ENCODE data around the gene RBP3.

RBP3 gene

GRCh38 chr10:47326927-47327330, 21.2 kb upstream of the RBP3 start:
- H3K4me1 ChIP-seq (ENCODE audit: control insufficient read depth, insufficient read depth, low read length) = no peaks in the 10 kb centered on the region
- no peaks in the 10 kb centered on the region for H3K27me3 ChIP-seq (ENCODE audit: control insufficient read depth, insufficient read depth, low read length)
- H3K4me3 ChIP-seq (ENCODE audit: low read length) = no peak overlapping the region
- no CpG with 5 or more reads among the region's 11 CpGs for WGBS (ENCODE audit: insufficient coverage, insufficient read length)
- H3K27ac ChIP-seq (ENCODE audit: low read length) = no peak overlapping the region
- H3K9me3 ChIP-seq (ENCODE audit: control insufficient read depth, insufficient read depth, low read length) = no peaks in the 10 kb centered on the region
- DNase-seq (ENCODE audit: low read depth, low spot score) = no peak
- no peaks in the 10 kb centered on the region for H3K36me3 ChIP-seq (ENCODE audit: control insufficient read depth, insufficient read depth, low read length)

GRCh38 chr10:47329855-47330254, 18.3 kb upstream of the RBP3 start:
- Histone ChIP-seq H3K27me3 (ENCODE audit: control insufficient read depth, insufficient read depth, low read length) (no peaks in the 10 kb centered on the region), H3K4me1 (ENCODE audit: control insufficient read depth, insufficient read depth, low read length) (no peaks in the 10 kb centered on the region), H3K4me3 (ENCODE audit: low read length) (no peak overlapping the region), H3K9me3 (ENCODE audit: control insufficient read depth, insufficient read depth, low read length) (no peaks in the 10 kb centered on the region), H3K27ac (ENCODE audit: low read length) (no peak overlapping the region), H3K36me3 (ENCODE audit: control insufficient read depth, insufficient read depth, low read length) (no peaks in the 10 kb centered on the region)
- no CpG with 5 or more reads among the region's 4 CpGs for WGBS (ENCODE audit: insufficient coverage, insufficient read length)
- no peak for DNase-seq (ENCODE audit: low read depth, low spot score)

- no peak for DNase-seq (ENCODE audit: low read depth, low spot score)
- no peaks in the 10 kb centered on the region for H3K9me3 ChIP-seq (ENCODE audit: control insufficient read depth, insufficient read depth, low read length)
- H3K27ac ChIP-seq (ENCODE audit: low read length) = no peak overlapping the region
- no peaks in the 10 kb centered on the region for H3K36me3 ChIP-seq (ENCODE audit: control insufficient read depth, insufficient read depth, low read length)
- H3K4me3 ChIP-seq (ENCODE audit: low read length) = no peak overlapping the region
- WGBS (ENCODE audit: insufficient coverage, insufficient read length) = no CpG with 5 or more reads among the region's 3 CpGs
- H3K4me1 ChIP-seq (ENCODE audit: control insufficient read depth, insufficient read depth, low read length) = no peaks in the 10 kb centered on the region
- H3K27me3 ChIP-seq (ENCODE audit: control insufficient read depth, insufficient read depth, low read length) = no peaks in the 10 kb centered on the region
Observed at GRCh38 chr10:47330366-47330765, 17.8 kb upstream of the RBP3 start.

GRCh38 chr10:47330804-47331203, 17.4 kb upstream of the RBP3 start:
- no peak for DNase-seq (ENCODE audit: low read depth, low spot score)
- Histone ChIP-seq H3K36me3 (ENCODE audit: control insufficient read depth, insufficient read depth, low read length) (no peaks in the 10 kb centered on the region), H3K4me1 (ENCODE audit: control insufficient read depth, insufficient read depth, low read length) (no peaks in the 10 kb centered on the region), H3K27me3 (ENCODE audit: control insufficient read depth, insufficient read depth, low read length) (no peaks in the 10 kb centered on the region), H3K9me3 (ENCODE audit: control insufficient read depth, insufficient read depth, low read length) (no peaks in the 10 kb centered on the region), H3K27ac (ENCODE audit: low read length) (no peak overlapping the region), H3K4me3 (ENCODE audit: low read length) (no peak overlapping the region)
- no CpG with 5 or more reads among the region's 3 CpGs for WGBS (ENCODE audit: insufficient coverage, insufficient read length)

GRCh38 chr10:47331491-47331890, 16.7 kb upstream of the RBP3 start:
- Histone ChIP-seq H3K4me1 (ENCODE audit: control insufficient read depth, insufficient read depth, low read length) (no peaks in the 10 kb centered on the region), H3K9me3 (ENCODE audit: control insufficient read depth, insufficient read depth, low read length) (no peaks in the 10 kb centered on the region), H3K27me3 (ENCODE audit: control insufficient read depth, insufficient read depth, low read length) (no peaks in the 10 kb centered on the region), H3K27ac (ENCODE audit: low read length) (no peak overlapping the region), H3K4me3 (ENCODE audit: low read length) (no peak overlapping the region), H3K36me3 (ENCODE audit: control insufficient read depth, insufficient read depth, low read length) (no peaks in the 10 kb centered on the region)
- DNase-seq (ENCODE audit: low read depth, low spot score) = no peak
- no CpG with 5 or more reads among the region's 9 CpGs for WGBS (ENCODE audit: insufficient coverage, insufficient read length)

GRCh38 chr10:47331954-47332353, 16.2 kb upstream of the RBP3 start:
- no peak for DNase-seq (ENCODE audit: low read depth, low spot score)
- H3K9me3 ChIP-seq (ENCODE audit: control insufficient read depth, insufficient read depth, low read length) = no peaks in the 10 kb centered on the region
- no peaks in the 10 kb centered on the region for H3K4me1 ChIP-seq (ENCODE audit: control insufficient read depth, insufficient read depth, low read length)
- H3K36me3 ChIP-seq (ENCODE audit: control insufficient read depth, insufficient read depth, low read length) = no peaks in the 10 kb centered on the region
- H3K27ac ChIP-seq (ENCODE audit: low read length) = no peak overlapping the region
- no peak overlapping the region for H3K4me3 ChIP-seq (ENCODE audit: low read length)
- no CpG with 5 or more reads among the region's 7 CpGs for WGBS (ENCODE audit: insufficient coverage, insufficient read length)
- no peaks in the 10 kb centered on the region for H3K27me3 ChIP-seq (ENCODE audit: control insufficient read depth, insufficient read depth, low read length)

- Histone ChIP-seq H3K27ac (ENCODE audit: low read length) (no peak overlapping the region), H3K36me3 (ENCODE audit: control insufficient read depth, insufficient read depth, low read length) (no peaks in the 10 kb centered on the region), H3K4me1 (ENCODE audit: control insufficient read depth, insufficient read depth, low read length) (no peaks in the 10 kb centered on the region), H3K27me3 (ENCODE audit: control insufficient read depth, insufficient read depth, low read length) (no peaks in the 10 kb centered on the region), H3K4me3 (ENCODE audit: low read length) (no peak overlapping the region), H3K9me3 (ENCODE audit: control insufficient read depth, insufficient read depth, low read length) (no peaks in the 10 kb centered on the region)
- no peak for DNase-seq (ENCODE audit: low read depth, low spot score)
- WGBS (ENCODE audit: insufficient coverage, insufficient read length) = no CpG with 5 or more reads among the region's 3 CpGs
Observed at GRCh38 chr10:47332371-47332770, 15.8 kb upstream of the RBP3 start.

GRCh38 chr10:47332946-47333345, 15.2 kb upstream of the RBP3 start:
- WGBS (ENCODE audit: insufficient coverage, insufficient read length) = no CpG with 5 or more reads among the region's 3 CpGs
- no peak overlapping the region for H3K4me3 ChIP-seq (ENCODE audit: low read length)
- no peaks in the 10 kb centered on the region for H3K9me3 ChIP-seq (ENCODE audit: control insufficient read depth, insufficient read depth, low read length)
- no peaks in the 10 kb centered on the region for H3K4me1 ChIP-seq (ENCODE audit: control insufficient read depth, insufficient read depth, low read length)
- H3K27ac ChIP-seq (ENCODE audit: low read length) = no peak overlapping the region
- DNase-seq (ENCODE audit: low read depth, low spot score) = no peak
- H3K27me3 ChIP-seq (ENCODE audit: control insufficient read depth, insufficient read depth, low read length) = no peaks in the 10 kb centered on the region
- no peaks in the 10 kb centered on the region for H3K36me3 ChIP-seq (ENCODE audit: control insufficient read depth, insufficient read depth, low read length)

GRCh38 chr10:47333532-47333931, 14.6 kb upstream of the RBP3 start:
- Histone ChIP-seq H3K9me3 (ENCODE audit: control insufficient read depth, insufficient read depth, low read length) (no peaks in the 10 kb centered on the region), H3K4me3 (ENCODE audit: low read length) (no peak overlapping the region), H3K27ac (ENCODE audit: low read length) (no peak overlapping the region), H3K36me3 (ENCODE audit: control insufficient read depth, insufficient read depth, low read length) (no peaks in the 10 kb centered on the region), H3K4me1 (ENCODE audit: control insufficient read depth, insufficient read depth, low read length) (no peaks in the 10 kb centered on the region), H3K27me3 (ENCODE audit: control insufficient read depth, insufficient read depth, low read length) (no peaks in the 10 kb centered on the region)
- WGBS (ENCODE audit: insufficient coverage, insufficient read length) = 100% methylated on average over 3 of the region's 6 CpGs
- no peak for DNase-seq (ENCODE audit: low read depth, low spot score)

GRCh38 chr10:47334466-47335295, 13.5 kb upstream of the RBP3 start:
- DNase-seq (ENCODE audit: low read depth, low spot score) = no peak
- no CpG with 5 or more reads among the region's 8 CpGs for WGBS (ENCODE audit: insufficient coverage, insufficient read length)

GRCh38 chr10:47335906-47336305, 12.3 kb upstream of the RBP3 start:
- H3K4me3 ChIP-seq (ENCODE audit: low read length) = no peak overlapping the region
- no peaks in the 10 kb centered on the region for H3K27me3 ChIP-seq (ENCODE audit: control insufficient read depth, insufficient read depth, low read length)
- no peak overlapping the region for H3K27ac ChIP-seq (ENCODE audit: low read length)
- no CpG with 5 or more reads among the region's 5 CpGs for WGBS (ENCODE audit: insufficient coverage, insufficient read length)
- DNase-seq (ENCODE audit: low read depth, low spot score) = no peak
- no peaks in the 10 kb centered on the region for H3K4me1 ChIP-seq (ENCODE audit: control insufficient read depth, insufficient read depth, low read length)
- H3K36me3 ChIP-seq (ENCODE audit: control insufficient read depth, insufficient read depth, low read length) = no peaks in the 10 kb centered on the region
- no peaks in the 10 kb centered on the region for H3K9me3 ChIP-seq (ENCODE audit: control insufficient read depth, insufficient read depth, low read length)

More at GRCh38 chr10:47334466-47335295, 13.5 kb upstream of the RBP3 start:
- Histone ChIP-seq H3K4me1 (ENCODE audit: control insufficient read depth, insufficient read depth, low read length) (no peaks in the 10 kb centered on the region), H3K9me3 (ENCODE audit: control insufficient read depth, insufficient read depth, low read length) (no peaks in the 10 kb centered on the region), H3K27ac (ENCODE audit: low read length) (no peak overlapping the region), H3K4me3 (ENCODE audit: low read length) (no peak overlapping the region), H3K27me3 (ENCODE audit: control insufficient read depth, insufficient read depth, low read length) (no peaks in the 10 kb centered on the region), H3K36me3 (ENCODE audit: control insufficient read depth, insufficient read depth, low read length) (no peaks in the 10 kb centered on the region)

Measured in iPS DF 6.9 (cell line).